Gastrocnemius medialis (tissue), 4 donors: ENCODE measurements around the gene HOXD12.

ENCODE experiments used
- CTCF ChIP-seq, 5 experiments: fragments of 450-650 bp in 3 of 5; fragments of 200-600 bp in 2 of 5; sonication (generic) in 2 of 5; IDR thresholded peaks in 4 of 5; conservative IDR thresholded peaks in 1 of 5; 1 replicate in 4 of 5; 2 replicates in 1 of 5; pipeline ENCODE4 v1.5.1; 2016 to 2019; ENCODE audit warnings: antibody characterized with exemption in 5 of 5, mild to moderate bottlenecking in 3 of 5, moderate library complexity in 3 of 5
- POLR2A ChIP-seq, 2 donors: fragments of 450-650 bp; IDR thresholded peaks; one replicate each; pipeline ENCODE4 v1.6.1; 2017; ENCODE audit warnings: antibody characterized with exemption in 2 of 2, mild to moderate bottlenecking in 2 of 2, moderate library complexity in 2 of 2

- TF ChIP-seq CTCF (IDR thresholded peaks at IDR 0.05 in 4 of 5, conservative IDR thresholded peaks at IDR 0.05 in 1 of 5) (no peak), POLR2A (IDR thresholded peaks at IDR 0.05) (no peak)
Observed at GRCh38 chr2:176056406-176056805, 43.2 kb upstream of the HOXD12 start.
